Activated CD4-positive, alpha-beta T cell treated with anti-CD3 and anti-CD28 coated beads, Interleukin-2, amount 50 U/mL, for 24 hours (primary cell): ENCODE measurements around the gene DDX19B.
"Not testable (repeated sequence)": the region's sequence is repeated elsewhere in the genome, so short reads cannot be mapped to it uniquely, and the experiment has no call there.

ENCODE experiments used
- DNase-seq, 2 donors: peaks; one replicate each; pipeline ENCODE4 v3.0.0-alpha.2; 2020; ENCODE audit warnings: low read depth in 1 of 2, low spot score in 1 of 2

Gene DDX19B

DNA sequence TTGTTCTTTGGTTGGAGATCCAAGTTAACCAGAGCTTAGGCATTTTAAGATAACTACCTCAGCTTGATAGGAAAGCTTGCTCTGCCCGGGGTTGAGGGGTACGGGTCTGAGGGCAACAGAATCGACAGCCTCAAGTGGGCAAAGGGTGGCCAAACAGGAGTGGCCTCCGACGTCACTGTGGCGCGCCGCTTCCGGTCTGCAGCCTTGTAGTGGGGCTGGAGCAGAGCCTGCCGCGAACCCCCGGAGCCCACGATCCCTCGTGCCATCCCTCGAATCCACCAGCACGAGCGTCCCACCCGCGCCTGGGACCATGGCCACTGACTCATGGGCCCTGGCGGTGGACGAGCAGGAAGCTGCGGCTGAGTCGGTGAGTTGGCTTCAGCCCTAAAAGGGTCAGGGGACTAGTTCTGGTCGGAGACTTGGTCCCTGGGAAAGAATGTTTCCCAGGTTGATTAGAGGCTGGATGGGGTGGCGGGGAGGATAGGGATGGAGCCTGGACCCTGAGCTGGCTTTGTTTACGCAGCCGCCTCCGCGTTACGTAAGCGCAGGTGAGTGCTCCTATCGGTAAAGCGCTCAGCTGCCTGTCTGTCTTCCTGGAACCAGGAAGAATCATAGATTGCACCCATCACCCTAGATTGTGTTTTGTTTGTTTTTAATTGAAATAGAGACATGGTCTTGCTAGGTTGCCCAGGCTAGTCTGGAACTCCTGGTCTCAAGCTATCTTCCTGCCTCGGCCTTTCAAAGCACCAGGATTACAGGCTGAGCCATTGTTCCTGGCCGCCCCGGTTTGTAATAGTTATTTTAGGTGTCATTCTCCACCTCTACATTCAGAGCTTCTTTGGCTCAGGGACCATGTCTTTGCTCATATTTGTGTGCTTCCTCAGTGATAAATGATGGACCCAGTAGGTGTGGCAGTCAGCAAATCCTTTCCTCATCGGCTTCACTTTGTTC, at the start of gene DDX19B:
Gene DDX19B (plus strand): TSS at position 199 of the 951 bp plus-strand sequence. CDS start 112 bp downstream, at position 311.
- DNase-seq, result peak in 1 of 2 donors; percentile 28

- not testable (repeated sequence) for DNase-seq
These were observed 49.3 kb upstream of the DDX19B start for GRCh38 chr16:70249697-70250096.

- DNase-seq, result peak in 1 of 2 donors; percentile 18
These were observed 48.0 kb upstream of the DDX19B start for GRCh38 chr16:70250748-70251628.

DNA sequence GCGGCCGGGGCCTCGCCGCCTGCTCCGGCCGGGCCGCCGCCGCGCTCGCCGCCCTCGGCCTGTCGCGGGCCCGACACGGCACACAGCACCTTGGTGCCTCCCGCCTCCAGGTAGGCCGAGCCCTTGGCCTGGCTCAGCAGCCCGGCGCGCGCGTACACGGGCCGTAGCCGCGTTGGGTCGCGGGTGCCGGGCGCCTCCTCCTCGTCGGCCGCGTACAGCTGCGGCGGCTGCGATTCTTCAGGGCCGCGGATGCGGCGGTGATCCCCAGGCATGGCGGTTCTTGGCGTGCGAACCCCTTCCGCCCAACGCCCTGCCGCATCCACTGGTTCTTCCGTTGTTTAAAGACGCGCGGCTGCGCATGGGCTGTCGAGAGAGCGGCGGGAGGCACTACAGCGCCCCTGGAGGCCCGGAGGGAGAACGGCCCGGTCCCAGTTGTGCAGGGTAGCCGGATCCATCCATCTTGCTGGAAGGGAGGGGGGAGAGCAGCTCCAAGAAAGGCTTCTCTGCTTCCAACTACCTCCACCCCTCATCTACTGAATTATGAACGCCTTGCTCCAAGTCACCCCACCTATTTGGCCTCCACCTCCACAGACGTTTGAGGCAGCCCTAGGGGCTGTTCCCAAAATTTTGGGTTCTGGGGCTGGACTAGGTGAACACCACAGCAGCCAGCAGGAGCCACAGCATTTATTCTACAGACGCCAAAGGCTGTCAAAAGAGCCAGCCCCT, 47.2 kb upstream of the DDX19B start, which contains the start of gene EXOSC6:
Gene EXOSC6 (minus strand): TSS at position 312 of the 726 bp plus-strand sequence. CDS start 40 bp downstream, at position 272.
- DNase-seq, result peak; percentile 76 to 90

- no peak for DNase-seq
These were observed 46.5 kb upstream of the DDX19B start for GRCh38 chr16:70252355-70252988.

- DNase-seq, result no peak
These were observed 45.5 kb upstream of the DDX19B start for GRCh38 chr16:70253291-70254106.

- DNase-seq, result no peak
These were observed 44.6 kb upstream of the DDX19B start for GRCh38 chr16:70254180-70254964.

- DNase-seq, result no peak
These were observed 44.1 kb upstream of the DDX19B start for GRCh38 chr16:70254965-70255286.

GRCh38 chr16:70255574-70255973, 43.4 kb upstream of the DDX19B start:
- DNase-seq, result no peak

- DNase-seq, result no peak
These were observed 41.6 kb upstream of the DDX19B start for GRCh38 chr16:70257391-70257790.

DNA sequence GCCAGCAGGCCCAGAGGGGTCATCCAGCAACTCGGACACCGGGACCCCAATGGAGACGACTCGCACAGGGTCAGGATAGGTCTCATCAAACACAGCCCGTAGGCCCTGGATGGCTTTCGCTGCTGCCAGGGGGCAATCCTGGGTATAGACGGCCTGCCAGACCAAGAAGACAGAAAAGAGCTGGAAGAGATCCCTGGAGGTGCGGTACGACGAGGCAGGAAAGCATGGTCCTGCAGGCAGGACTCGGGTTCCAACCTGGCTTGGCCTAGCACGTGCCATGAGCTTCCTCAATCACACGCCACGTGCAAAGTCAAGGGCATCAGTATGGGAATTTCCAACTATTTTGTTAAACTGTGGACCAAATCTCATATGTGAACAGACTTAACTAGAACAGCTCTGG, 40.9 kb upstream of the DDX19B start:
- no peak for DNase-seq

DNA sequence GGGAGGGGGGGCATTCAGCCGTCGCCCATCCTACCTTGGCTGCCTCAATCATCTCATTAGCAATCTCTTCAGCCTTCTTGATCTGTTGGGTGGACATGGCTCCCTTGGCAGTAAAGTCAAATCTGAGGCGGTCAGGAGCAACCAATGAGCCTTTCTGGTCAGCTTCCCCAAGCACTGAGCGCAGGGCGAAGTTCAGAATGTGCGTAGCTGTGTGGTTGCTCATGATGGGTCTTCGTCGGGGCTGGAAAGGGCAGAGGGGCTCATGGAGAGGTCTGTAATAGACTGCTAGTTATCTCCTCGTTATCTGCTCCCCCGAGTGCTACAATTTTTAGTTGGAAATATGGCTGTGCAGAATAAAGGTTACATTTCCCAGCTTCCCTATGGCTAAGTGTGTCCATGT, 40.0 kb upstream of the DDX19B start:
- no peak for DNase-seq

- not testable (repeated sequence) for DNase-seq
These were observed 39.1 kb upstream of the DDX19B start for GRCh38 chr16:70259903-70260302.

DNA sequence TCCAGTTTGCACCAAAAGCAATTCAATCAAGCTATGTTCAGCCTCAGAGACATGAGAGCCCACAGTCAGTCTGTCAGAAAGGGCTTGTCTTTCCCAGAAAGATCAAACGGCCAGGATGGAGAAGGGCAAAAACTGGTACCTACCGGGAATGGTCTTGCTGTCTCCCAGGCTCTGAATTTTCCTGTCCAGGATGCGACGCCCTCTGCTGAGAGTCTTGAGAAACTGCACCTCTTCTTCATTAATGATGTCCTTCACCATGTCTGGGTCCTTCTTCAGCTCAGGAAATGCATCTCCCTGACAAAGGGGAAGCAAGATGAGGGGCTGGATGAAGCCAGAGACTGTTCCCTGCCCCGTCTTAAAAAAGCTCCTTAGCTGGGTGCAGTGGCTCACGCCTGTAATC, 31.5 kb upstream of the DDX19B start:
- DNase-seq, result no peak

DNA sequence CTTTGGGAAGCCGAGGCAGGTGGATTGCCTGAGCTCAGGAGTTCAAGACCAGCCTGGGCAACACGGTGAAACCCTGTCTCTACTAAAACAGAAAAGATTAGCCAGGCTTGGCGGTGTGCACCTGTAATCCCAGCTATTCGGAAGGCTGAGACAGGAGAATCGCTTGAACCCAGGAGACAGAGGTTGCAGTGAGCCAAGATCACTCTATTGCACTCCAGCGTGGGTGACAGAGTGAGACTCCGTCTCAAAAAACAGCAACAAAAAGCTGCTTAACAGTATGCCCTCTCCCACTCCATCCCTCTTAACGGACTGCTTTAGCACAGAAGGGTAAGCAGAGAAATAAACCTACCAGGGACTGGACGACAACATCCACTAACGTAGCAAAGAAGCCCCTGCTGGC, 31.1 kb upstream of the DDX19B start:
- DNase-seq, result not testable (repeated sequence)

GRCh38 chr16:70269471-70269870, 29.5 kb upstream of the DDX19B start:
- DNase-seq, result no peak

GRCh38 chr16:70270176-70270575, 28.8 kb upstream of the DDX19B start:
- no peak for DNase-seq

DNA sequence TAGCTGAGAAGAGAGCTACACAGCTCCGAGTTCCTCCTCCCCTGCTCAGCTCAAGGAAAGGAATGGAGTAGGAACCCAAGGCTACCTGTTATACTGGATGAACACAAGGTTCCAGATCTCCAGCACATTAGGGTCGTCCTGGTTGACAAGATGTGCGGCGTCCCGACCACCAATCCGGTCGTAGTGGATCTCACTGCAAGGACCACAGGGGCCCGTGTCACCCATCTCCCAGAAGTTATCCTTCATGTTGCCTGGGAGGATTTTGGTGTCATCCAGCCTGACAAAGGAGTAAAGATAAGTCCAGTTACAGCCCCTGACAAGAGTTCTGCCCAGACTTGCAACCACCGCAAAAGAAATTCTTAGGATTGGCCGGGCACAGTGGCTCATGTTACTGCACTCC, 27.3 kb upstream of the DDX19B start:
- DNase-seq, result no peak

DNA sequence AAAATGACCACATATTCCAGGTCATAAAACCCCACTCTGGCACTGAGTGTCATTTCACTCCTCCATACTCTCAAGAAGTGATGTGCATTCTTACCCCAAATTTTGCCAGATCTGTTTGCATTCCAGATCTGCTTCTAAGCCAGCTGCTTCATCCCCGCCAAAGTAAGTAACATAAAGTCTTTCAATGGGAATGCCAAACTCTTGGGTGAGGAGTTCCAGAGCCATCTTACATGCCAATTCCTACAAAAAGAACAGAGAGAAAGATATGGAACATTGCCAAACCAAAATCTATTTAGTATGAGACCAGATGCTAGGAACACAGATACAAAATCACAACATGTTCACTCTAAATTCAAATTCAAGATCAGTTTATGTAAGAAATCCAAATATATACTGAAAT, 22.6 kb upstream of the DDX19B start:
- DNase-seq, result no peak
